Activated CD8-positive, alpha-beta T cell treated with anti-CD3 and anti-CD28 coated beads for 36 hours (primary cell): Measurements from ENCODE around the gene FBXL20. TPM values are rescaled to one million over a fixed set of nuclear protein-coding genes. Genes with fewer than 3 reads are reported as not detected.
"Not testable (repeated sequence)": the region's sequence is repeated elsewhere in the genome, so short reads cannot be mapped to it uniquely, and the experiment has no call there.

Experiments
- ATAC-seq: fragments of 200-7000 bp; cut with Tn5 transposase; one replicate; pipeline ENCODE4 v1.10.0; 2021; ENCODE audit warnings: mild to moderate bottlenecking, moderate library complexity
- CTCF ChIA-PET: fragments of 350-600 bp; sonication (Branson Sonifier 250); formaldehyde crosslinking; loops from one replicate; lab custom pipeline; 2021; ENCODE audit warnings: antibody characterized with exemption; lab: Charles Lee
- POLR2A ChIA-PET: fragments of 350-600 bp; sonication (Branson Sonifier 250); formaldehyde crosslinking; loops from one replicate; lab custom pipeline; 2021; ENCODE audit warnings: antibody characterized with exemption; lab: Charles Lee
- DNase-seq: peaks from one replicate; pipeline ENCODE4 v3.0.0-alpha.2; 2020
- H3K27ac Mint-ChIP-seq: one replicate; pipeline ENCODE4 v1.8.0; 2021; ENCODE audit warnings: mild to moderate bottlenecking, mixed read lengths
- H3K27me3 Mint-ChIP-seq: one replicate; pipeline ENCODE4 v1.8.0; 2021; ENCODE audit warnings: mixed read lengths
- H3K36me3 Mint-ChIP-seq: one replicate; pipeline ENCODE4 v1.8.0; 2021; ENCODE audit warnings: low read depth, mixed read lengths
- H3K4me1 Mint-ChIP-seq: one replicate; pipeline ENCODE4 v1.8.0; 2021; ENCODE audit warnings: low read depth, mixed read lengths
- H3K4me3 Mint-ChIP-seq: one replicate; pipeline ENCODE4 v1.8.0; 2021; ENCODE audit warnings: mild to moderate bottlenecking, moderate library complexity, mixed read lengths
- H3K9me3 Mint-ChIP-seq: one replicate; pipeline ENCODE4 v1.8.0; 2021; ENCODE audit warnings: mixed read lengths
- intact Hi-C: fragments of 100-400 bp; cut with micrococcal nuclease; formaldehyde crosslinking; loops from one replicate; pipeline ENCODE4 v1.10.0; 2022
- total RNA-seq, 2 experiments: library from RNA; stranded (reverse); gene quantifications; one replicate each; pipeline ENCODE4 v1.2.3, GENCODE V29; 2021
- TF ChIP-seq, protein P1 (sequence below): fragments of 200-600 bp; IDR thresholded peaks from one replicate; pipeline ENCODE4 v1.8.0; 2022; ENCODE audit warnings: antibody characterized with exemption, mild to moderate bottlenecking

FBXL20 gene
- total RNA-seq, 2 experiments from 2014 or later: 17.7 to 19.1 TPM

DNA sequence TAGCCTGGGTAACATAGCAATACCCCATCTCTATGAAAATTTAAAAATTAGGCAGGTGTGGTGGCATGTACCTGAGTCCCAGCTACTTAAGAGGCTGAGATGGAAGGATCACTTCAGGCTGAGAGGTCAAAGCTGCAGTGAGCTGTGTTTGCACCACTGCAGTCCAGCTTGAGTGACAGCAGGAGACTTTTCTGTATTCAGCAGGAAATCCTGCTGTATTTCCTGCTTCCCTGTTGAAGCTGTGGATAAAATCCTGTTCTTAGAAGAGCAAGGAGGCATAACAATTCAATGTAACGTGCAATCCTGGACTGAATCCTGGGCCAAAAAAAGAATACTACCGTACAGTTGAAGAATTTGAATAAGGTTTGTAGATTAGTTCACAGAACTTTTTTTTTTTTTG, 62.2 kb downstream of the FBXL20 start:
- Mint-ChIP-seq H3K9me3 (no peaks in the 10 kb centered on the region), H3K27me3 (no peaks in the 10 kb centered on the region), H3K36me3 (peaks cover 7% of the 10 kb centered on the region), H3K4me3 (no peak overlapping the region), H3K4me1 (no peaks in the 10 kb centered on the region), H3K27ac (no peak overlapping the region)
- ChIA-PET POLR2A (interaction anchor here (0.6 kb wide), 1 partner anchor 689 kb away, joined by 4 read pairs; no protein-coding TSS in a partner anchor), CTCF (no interaction called here)
- ATAC-seq (no peak), DNase-seq (no peak)
- intact Hi-C loops: no loop called here
- TF ChIP-seq, protein P1, sequence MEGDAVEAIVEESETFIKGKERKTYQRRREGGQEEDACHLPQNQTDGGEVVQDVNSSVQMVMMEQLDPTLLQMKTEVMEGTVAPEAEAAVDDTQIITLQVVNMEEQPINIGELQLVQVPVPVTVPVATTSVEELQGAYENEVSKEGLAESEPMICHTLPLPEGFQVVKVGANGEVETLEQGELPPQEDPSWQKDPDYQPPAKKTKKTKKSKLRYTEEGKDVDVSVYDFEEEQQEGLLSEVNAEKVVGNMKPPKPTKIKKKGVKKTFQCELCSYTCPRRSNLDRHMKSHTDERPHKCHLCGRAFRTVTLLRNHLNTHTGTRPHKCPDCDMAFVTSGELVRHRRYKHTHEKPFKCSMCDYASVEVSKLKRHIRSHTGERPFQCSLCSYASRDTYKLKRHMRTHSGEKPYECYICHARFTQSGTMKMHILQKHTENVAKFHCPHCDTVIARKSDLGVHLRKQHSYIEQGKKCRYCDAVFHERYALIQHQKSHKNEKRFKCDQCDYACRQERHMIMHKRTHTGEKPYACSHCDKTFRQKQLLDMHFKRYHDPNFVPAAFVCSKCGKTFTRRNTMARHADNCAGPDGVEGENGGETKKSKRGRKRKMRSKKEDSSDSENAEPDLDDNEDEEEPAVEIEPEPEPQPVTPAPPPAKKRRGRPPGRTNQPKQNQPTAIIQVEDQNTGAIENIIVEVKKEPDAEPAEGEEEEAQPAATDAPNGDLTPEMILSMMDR: no peak

DNA sequence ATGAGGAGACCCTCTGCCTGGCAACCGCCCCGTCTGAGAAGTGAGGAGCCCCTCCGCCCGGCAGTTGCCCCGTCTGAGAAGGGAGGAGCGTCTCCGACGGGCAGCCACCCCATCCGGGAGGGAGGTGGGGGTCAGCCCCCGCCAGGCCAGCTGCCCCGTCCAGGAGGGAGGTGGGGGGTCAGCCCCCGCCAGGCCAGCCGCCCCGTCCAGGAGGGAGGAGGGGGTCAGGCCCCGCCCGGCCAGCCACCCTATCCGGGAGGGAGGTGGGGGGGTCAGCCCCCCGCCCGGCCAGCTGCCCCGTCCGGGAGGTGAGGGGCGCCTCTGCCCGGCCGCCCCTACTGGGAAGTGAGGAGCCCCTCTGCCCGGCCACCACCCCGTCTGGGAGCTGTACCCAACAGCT, 63.8 kb downstream of the FBXL20 start:
- POLR2A ChIA-PET, DNase-seq, H3K27me3 Mint-ChIP-seq: not testable (repeated sequence)

GRCh38 chr17:39335704-39336223, 65.7 kb downstream of the FBXL20 start:
- Mint-ChIP-seq H3K27me3 (no peaks in the 10 kb centered on the region), H3K27ac (no peak overlapping the region), H3K4me3 (no peak overlapping the region), H3K9me3 (no peaks in the 10 kb centered on the region), H3K4me1 (no peaks in the 10 kb centered on the region), H3K36me3 (peaks cover 9% of the 10 kb centered on the region)
- DNase-seq (no peak), ATAC-seq (no peak)
- ChIA-PET POLR2A (no interaction called here), CTCF (interaction anchor here (1.3 kb wide), 1 partner anchor 286 kb away, joined by 3 read pairs; no protein-coding TSS in a partner anchor)
- intact Hi-C loops: no loop called here
- TF ChIP-seq, protein P1: no peak

More for the DNA sequence above, 63.8 kb downstream of the FBXL20 start:
- H3K9me3 Mint-ChIP-seq, H3K4me1 Mint-ChIP-seq, ATAC-seq, H3K4me3 Mint-ChIP-seq, H3K36me3 Mint-ChIP-seq, CTCF ChIA-PET, intact Hi-C loops, H3K27ac Mint-ChIP-seq: not testable (repeated sequence)

GRCh38 chr17:39334008-39334744, 67.2 kb downstream of the FBXL20 start:
- H3K36me3 Mint-ChIP-seq, intact Hi-C loops, CTCF ChIA-PET, H3K27me3 Mint-ChIP-seq, DNase-seq, H3K27ac Mint-ChIP-seq, H3K4me3 Mint-ChIP-seq, ATAC-seq, H3K4me1 Mint-ChIP-seq, H3K9me3 Mint-ChIP-seq, POLR2A ChIA-PET: not testable (repeated sequence)

- DNase-seq: no peak
- peaks cover 6% of the 10 kb centered on the region for H3K36me3 Mint-ChIP-seq
- POLR2A ChIA-PET: interaction anchor here (1.6 to 1.8 kb wide), 2 partner anchors 13 to 34 kb away, joined by 3 to 4 read pairs; no protein-coding TSS in a partner anchor
Observed at GRCh38 chr17:39332092-39332491, 69.3 kb downstream of the FBXL20 start.

More at GRCh38 chr17:39332092-39332491, 69.3 kb downstream of the FBXL20 start:
- CTCF ChIA-PET: interaction anchor here (0.9 to 1.0 kb wide), 2 partner anchors 9 to 11 kb away, joined by 3 read pairs; no protein-coding TSS in a partner anchor
- no peak for ATAC-seq
- H3K27ac Mint-ChIP-seq: no peak overlapping the region
- intact Hi-C loops: no loop called here
- TF ChIP-seq, protein P1: no peak
- no peaks in the 10 kb centered on the region for H3K4me1 Mint-ChIP-seq
- H3K9me3 Mint-ChIP-seq: no peaks in the 10 kb centered on the region
- no peaks in the 10 kb centered on the region for H3K27me3 Mint-ChIP-seq
- no peak overlapping the region for H3K4me3 Mint-ChIP-seq
